Neuronal stem cell (in vitro differentiated cells): Measurements from ENCODE around the gene NLRP5.
A peak's percentile ranks its signal among the peaks of the same experiment; 100 is the strongest.
"Not testable (repeated sequence)": the region's sequence is repeated elsewhere in the genome, so short reads cannot be mapped to it uniquely, and the experiment has no call there.

ENCODE experiments used
- DNase-seq: peaks from one replicate; pipeline ENCODE4 v3.0.0-alpha.2; 2013; ENCODE audit warnings: low spot score
- H2AFZ ChIP-seq: one replicate; pipeline ENCODE4 v1.6.1; 2013; ENCODE audit warnings: mild to moderate bottlenecking, low read length, inconsistent platforms
- H2AK5ac ChIP-seq: 2 replicates; pipeline ENCODE4 v1.6.1; 2013; ENCODE audit warnings: low read depth, mild to moderate bottlenecking, inconsistent platforms, low read length, moderate library complexity, mixed read lengths
- H2BK120ac ChIP-seq: 2 replicates; pipeline ENCODE4 v1.6.1; 2013; ENCODE audit warnings: low read depth, mild to moderate bottlenecking, inconsistent platforms, low read length, moderate library complexity, mixed read lengths
- H2BK12ac ChIP-seq: one replicate; pipeline ENCODE4 v1.6.1; 2013; ENCODE audit warnings: low read length, inconsistent platforms
- H2BK15ac ChIP-seq: 2 replicates; pipeline ENCODE4 v1.6.1; 2013; ENCODE audit warnings: mild to moderate bottlenecking, low read length, inconsistent platforms, mixed read lengths
- H2BK5ac ChIP-seq: one replicate; pipeline ENCODE4 v1.6.1; 2013; ENCODE audit warnings: inconsistent platforms, mild to moderate bottlenecking, low read length, moderate library complexity
- H3K14ac ChIP-seq: one replicate; pipeline ENCODE4 v1.6.1; 2013; ENCODE audit warnings: low read length, inconsistent platforms
- H3K18ac ChIP-seq: 2 replicates; pipeline ENCODE4 v1.6.1; 2013; ENCODE audit warnings: low read length, inconsistent platforms
- H3K23ac ChIP-seq: 2 replicates; pipeline ENCODE4 v1.6.1; 2013; ENCODE audit warnings: low read depth, mild to moderate bottlenecking, mixed read lengths, low read length, inconsistent platforms; ENCODE audit not compliant: poor library complexity
- H3K27ac ChIP-seq: replicated peaks from 3 replicates; pipeline ENCODE4 v1.5.1; 2013; ENCODE audit warnings: low read length, inconsistent platforms
- H3K27me3 ChIP-seq, 3 experiments: 2 replicates each; pipeline ENCODE4 v1.6.1; 2013; ENCODE audit warnings: low read length in 3 of 3, mild to moderate bottlenecking in 2 of 3, inconsistent platforms in 1 of 3, low read depth in 1 of 3, mixed read lengths in 1 of 3, moderate library complexity in 1 of 3; ENCODE audit not compliant: control insufficient read depth in 3 of 3, insufficient read depth in 3 of 3
- H3K36me3 ChIP-seq, 2 donors: replicated peaks in 1 of 2; 2 replicates each; pipeline ENCODE4 v1.6.1; 2013; ENCODE audit warnings: low read length in 2 of 2; ENCODE audit not compliant: control insufficient read depth in 2 of 2, insufficient read depth in 2 of 2
- H3K4ac ChIP-seq: 2 replicates; pipeline ENCODE4 v1.6.1; 2013; ENCODE audit warnings: inconsistent platforms, mild to moderate bottlenecking, low read length, moderate library complexity
- H3K4me1 ChIP-seq, 2 donors: 1 replicate in 1 of 2; 2 replicates in 1 of 2; pipeline ENCODE4 v1.6.1; 2013; ENCODE audit warnings: low read length in 2 of 2, low read depth in 1 of 2; ENCODE audit not compliant: control insufficient read depth in 2 of 2, insufficient read depth in 1 of 2
- H3K4me2 ChIP-seq: one replicate; pipeline ENCODE4 v1.6.1; 2013; ENCODE audit warnings: mild to moderate bottlenecking, low read length, inconsistent platforms; ENCODE audit not compliant: insufficient read depth, poor library complexity, severe bottlenecking
- H3K4me3 ChIP-seq, 2 donors: 2 replicates each; pipeline ENCODE4 v1.5.1; 2013; ENCODE audit warnings: low read length in 2 of 2, mild to moderate bottlenecking in 2 of 2, inconsistent platforms in 1 of 2, moderate library complexity in 1 of 2
- H3K79me1 ChIP-seq: one replicate; pipeline ENCODE4 v1.6.1; 2013; ENCODE audit warnings: low read depth, mild to moderate bottlenecking, inconsistent platforms, low read length, moderate library complexity
- H3K9ac ChIP-seq: one replicate; pipeline ENCODE4 v1.6.1; 2013; ENCODE audit warnings: mild to moderate bottlenecking, low read depth, low read length, inconsistent platforms; ENCODE audit not compliant: poor library complexity
- H3K9me3 ChIP-seq, 2 donors: replicated peaks in 1 of 2; 2 replicates each; pipeline versions ENCODE3 to v1.6.1; 2013; ENCODE audit warnings: low read length in 2 of 2, mild to moderate bottlenecking in 2 of 2, inconsistent platforms in 1 of 2, low read depth in 1 of 2, mixed read lengths in 1 of 2, moderate library complexity in 1 of 2; ENCODE audit not compliant: control insufficient read depth in 2 of 2, insufficient read depth in 1 of 2
- H4K8ac ChIP-seq: one replicate; pipeline ENCODE4 v1.6.1; 2013; ENCODE audit warnings: low read depth, mild to moderate bottlenecking, inconsistent platforms, low read length, moderate library complexity
- H4K91ac ChIP-seq: one replicate; pipeline ENCODE4 v1.6.1; 2013; ENCODE audit warnings: low read length, low read depth, mild to moderate bottlenecking, inconsistent platforms; ENCODE audit not compliant: poor library complexity
- WGBS, 2 donors: extraction: QIAGEN DNeasy Blood & Tissue Kit; methylation state at CpG; one replicate each; pipeline ENCODE4 v1.1.7; 2013; ENCODE audit warnings: missing lambda C conversion rate in 2 of 2, mixed read lengths in 1 of 2; ENCODE audit not compliant: insufficient read length in 2 of 2, insufficient replicate concordance in 1 of 2; ENCODE audit errors: extremely low coverage in 2 of 2; 5-methylcytosine and 5-hydroxymethylcytosine counted together

NLRP5 gene

GRCh38 chr19:56097776-56098175 lies 111.2 kb downstream of the NLRP5 start:
- no peaks in the 10 kb centered on the region for H3K4me1 ChIP-seq
- H3K9me3 ChIP-seq, result peaks cover 14 to 28% of the 10 kb centered on the region in 2 donors
- H3K23ac ChIP-seq, result no peak overlapping the region
- H4K8ac ChIP-seq, result no peak overlapping the region
- no peak overlapping the region for H3K4me3 ChIP-seq
- H3K79me1 ChIP-seq, result peaks cover 39% of the 10 kb centered on the region
- no peak overlapping the region for H2BK15ac ChIP-seq
- no peak overlapping the region for H4K91ac ChIP-seq
- H2BK5ac ChIP-seq, result no peak overlapping the region
- H3K4ac ChIP-seq, result no peak overlapping the region
- peaks cover 36 to 88% of the 10 kb centered on the region in 2 donors for H3K36me3 ChIP-seq
- no peak overlapping the region for H3K27ac ChIP-seq
- no peak overlapping the region for H2AK5ac ChIP-seq
- no peak overlapping the region for H2BK120ac ChIP-seq
- no CpG with 5 or more reads among the region's 7 CpGs for WGBS, 2 donors
- H3K18ac ChIP-seq, result peak overlapping the region; percentile 48
- no peak overlapping the region for H2AFZ ChIP-seq
- H2BK12ac ChIP-seq, result no peak overlapping the region
- H3K9ac ChIP-seq, result no peak overlapping the region
- no peak overlapping the region for H3K14ac ChIP-seq
- no peak for DNase-seq
- H3K27me3 ChIP-seq, result no peaks in the 10 kb centered on the region
- H3K4me2 ChIP-seq, result no peak overlapping the region

- peaks cover 34 to 88% of the 10 kb centered on the region in 2 donors for H3K36me3 ChIP-seq
- H2AK5ac ChIP-seq, H2AFZ ChIP-seq: not testable (repeated sequence)
Observed at GRCh38 chr19:56098237-56098636, 111.7 kb downstream of the NLRP5 start.

DNA sequence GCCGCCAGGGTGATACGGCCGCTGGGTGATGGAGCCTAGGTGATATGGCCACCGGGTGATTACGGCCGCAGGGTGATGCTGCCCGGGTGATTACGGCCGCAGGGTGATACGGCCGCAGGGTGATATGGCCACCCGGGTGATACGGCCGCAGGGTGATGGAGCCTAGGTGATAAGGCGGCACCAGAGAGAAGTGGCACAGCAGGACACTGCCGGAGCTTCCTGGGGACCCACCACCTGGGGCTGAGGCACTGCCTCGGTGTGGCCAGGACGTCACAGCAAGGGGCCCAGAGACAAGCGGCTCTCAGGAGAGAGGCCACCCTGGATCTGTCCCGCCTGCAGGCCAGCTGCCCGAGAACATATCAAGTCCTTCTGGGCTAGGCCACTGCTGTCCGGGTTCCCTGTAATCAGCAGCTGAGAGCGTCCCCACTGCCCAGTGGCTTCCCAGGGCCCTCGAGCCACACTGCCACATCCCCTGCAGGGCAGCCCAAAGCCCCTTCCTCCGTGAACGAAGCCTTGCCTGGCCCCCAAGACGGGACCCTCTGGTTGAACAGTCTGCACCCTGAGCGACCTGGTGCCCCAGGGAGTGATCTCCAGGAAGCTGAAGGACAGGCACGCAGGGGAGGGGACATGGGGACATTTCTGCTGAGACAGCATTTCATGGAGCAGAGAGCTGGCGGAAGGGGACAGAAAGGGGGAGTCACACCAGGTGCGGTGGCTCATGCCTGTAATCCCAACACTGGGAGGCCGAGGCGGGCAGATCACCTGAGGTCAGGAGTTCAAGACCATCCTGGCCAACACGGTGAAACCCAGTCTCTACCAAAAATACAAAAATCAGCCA lies 112.4 kb downstream of the NLRP5 start:
- H3K18ac ChIP-seq, result no peak overlapping the region
- DNase-seq, result no peak
- H3K4ac ChIP-seq, result no peak overlapping the region
- no peak overlapping the region for H3K4me2 ChIP-seq
- no peaks in the 10 kb centered on the region for H3K4me1 ChIP-seq
- no peak overlapping the region for H2AFZ ChIP-seq
- no peak overlapping the region for H2BK120ac ChIP-seq
- H3K4me3 ChIP-seq, result no peak overlapping the region
- H3K14ac ChIP-seq, result no peak overlapping the region
- H2BK5ac ChIP-seq, result no peak overlapping the region
- no peak overlapping the region for H2BK15ac ChIP-seq
- H3K79me1 ChIP-seq, result peaks cover 46% of the 10 kb centered on the region
- H3K9me3 ChIP-seq, result peaks cover 7 to 17% of the 10 kb centered on the region in 2 donors
- H2AK5ac ChIP-seq, result no peak overlapping the region
- no peak overlapping the region for H3K23ac ChIP-seq
- H3K9ac ChIP-seq, result no peak overlapping the region
- no peaks in the 10 kb centered on the region for H3K27me3 ChIP-seq
- H3K27ac ChIP-seq, result no peak overlapping the region
- WGBS, 2 donors, result no CpG with 5 or more reads among the region's 34 CpGs
- no peak overlapping the region for H2BK12ac ChIP-seq
- no peak overlapping the region for H4K8ac ChIP-seq
- H4K91ac ChIP-seq, result no peak overlapping the region
- H3K36me3 ChIP-seq, result peaks cover 32 to 86% of the 10 kb centered on the region in 2 donors

More at GRCh38 chr19:56098237-56098636, 111.7 kb downstream of the NLRP5 start:
- H3K14ac ChIP-seq, H2BK12ac ChIP-seq, H3K27ac ChIP-seq, H3K27me3 ChIP-seq, H2BK120ac ChIP-seq, DNase-seq, H3K23ac ChIP-seq, H3K4me3 ChIP-seq, H3K4me2 ChIP-seq, H3K9ac ChIP-seq, H3K4ac ChIP-seq, H2BK15ac ChIP-seq, H3K4me1 ChIP-seq, H2BK5ac ChIP-seq, H4K91ac ChIP-seq, H4K8ac ChIP-seq: not testable (repeated sequence)
- Histone ChIP-seq H3K79me1 (peaks cover 42% of the 10 kb centered on the region), H3K9me3 (peaks cover 11 to 24% of the 10 kb centered on the region in 2 donors), H3K18ac (peak overlapping the region; percentile 48)
- WGBS, 2 donors, result no CpG with 5 or more reads among the region's 21 CpGs

- H4K8ac ChIP-seq, result no peak overlapping the region
- no peak overlapping the region for H3K14ac ChIP-seq
- H2AK5ac ChIP-seq, result no peak overlapping the region
- peaks cover 0 to 2% of the 10 kb centered on the region in 2 donors for H3K4me1 ChIP-seq
- H2BK15ac ChIP-seq, result no peak overlapping the region
- no peak overlapping the region for H3K18ac ChIP-seq
- no CpG with 5 or more reads among the region's 31 CpGs for WGBS, 2 donors
- peaks cover 52% of the 10 kb centered on the region for H3K79me1 ChIP-seq
- DNase-seq, result no peak
- no peak overlapping the region for H4K91ac ChIP-seq
- no peak overlapping the region for H2AFZ ChIP-seq
- H2BK120ac ChIP-seq, result no peak overlapping the region
- no peak overlapping the region for H3K4me3 ChIP-seq
- H3K9ac ChIP-seq, result no peak overlapping the region
- no peak overlapping the region for H3K4ac ChIP-seq
- no peak overlapping the region for H3K27ac ChIP-seq
- peaks cover 32 to 77% of the 10 kb centered on the region in 2 donors for H3K36me3 ChIP-seq
- H3K27me3 ChIP-seq, result no peaks in the 10 kb centered on the region
- H3K23ac ChIP-seq, result no peak overlapping the region
- H3K4me2 ChIP-seq, result no peak overlapping the region
- no peak overlapping the region for H2BK5ac ChIP-seq
- peaks cover 9 to 20% of the 10 kb centered on the region in 2 donors for H3K9me3 ChIP-seq
- H2BK12ac ChIP-seq, result no peak overlapping the region
Observed at GRCh38 chr19:56099638-56100539, 113.3 kb downstream of the NLRP5 start.
